ELR (cell line): ENCODE results near the gene MYOF.
"Not testable (repeated sequence)": the region's sequence is repeated elsewhere in the genome, so short reads cannot be mapped to it uniquely, and the experiment has no call there.

Source experiments
- DNase-seq: peaks from one replicate; pipeline ENCODE4 v3.0.0-alpha.2; 2015; ENCODE audit warnings: low read depth

The MYOF gene

GRCh38 chr10:93290661-93291354, 191.3 kb downstream of the MYOF start:
- no peak for DNase-seq

- DNase-seq = peak; percentile 90
Measured at GRCh38 chr10:93288679-93289634, 193.2 kb downstream of the MYOF start.

GRCh38 chr10:93287775-93288174, 194.4 kb downstream of the MYOF start:
- DNase-seq = no peak

GRCh38 chr10:93284246-93284645, 197.9 kb downstream of the MYOF start:
- not testable (repeated sequence) for DNase-seq

DNA sequence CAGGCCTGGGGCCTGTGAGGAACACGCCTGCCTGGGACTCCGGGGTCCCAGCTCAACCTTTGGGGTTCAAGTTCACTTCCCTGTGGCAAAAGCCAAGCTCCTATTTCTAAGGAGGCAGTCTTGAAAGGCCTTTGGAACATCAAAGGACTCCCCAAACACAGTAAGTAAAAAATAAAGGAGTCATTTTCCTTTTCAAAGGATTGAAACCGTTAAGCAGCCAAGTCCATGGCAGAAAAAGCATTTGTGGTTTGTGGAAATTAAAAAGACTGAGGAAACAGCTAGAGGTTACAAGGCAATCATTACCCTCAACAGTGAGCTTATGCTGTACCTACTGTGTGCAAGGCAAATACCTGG, 200.8 kb downstream of the MYOF start:
- DNase-seq = no peak

GRCh38 chr10:93280699-93281366, 201.3 kb downstream of the MYOF start:
- no peak for DNase-seq

GRCh38 chr10:93280121-93280698, 201.9 kb downstream of the MYOF start:
- DNase-seq = no peak

DNA sequence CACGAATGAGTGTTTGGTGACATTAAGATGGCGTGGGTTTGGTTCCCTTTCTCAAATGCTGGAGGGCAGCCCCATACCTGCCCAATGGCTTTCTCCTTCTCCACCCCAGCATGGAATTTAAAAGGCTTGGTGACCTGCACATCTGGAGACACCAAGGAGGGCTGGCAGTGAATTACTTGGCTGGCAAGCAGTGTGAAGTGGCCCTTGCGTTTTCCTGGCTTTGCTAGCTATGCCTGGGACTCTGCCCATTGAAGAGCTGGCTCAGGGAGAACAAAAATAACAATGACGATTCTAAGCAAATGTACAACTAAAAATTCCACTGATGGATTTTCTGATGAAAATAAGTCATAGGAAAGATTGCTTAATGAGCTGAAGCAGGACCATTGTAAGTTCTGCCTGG, 204.8 kb downstream of the MYOF start:
- DNase-seq = no peak

DNA sequence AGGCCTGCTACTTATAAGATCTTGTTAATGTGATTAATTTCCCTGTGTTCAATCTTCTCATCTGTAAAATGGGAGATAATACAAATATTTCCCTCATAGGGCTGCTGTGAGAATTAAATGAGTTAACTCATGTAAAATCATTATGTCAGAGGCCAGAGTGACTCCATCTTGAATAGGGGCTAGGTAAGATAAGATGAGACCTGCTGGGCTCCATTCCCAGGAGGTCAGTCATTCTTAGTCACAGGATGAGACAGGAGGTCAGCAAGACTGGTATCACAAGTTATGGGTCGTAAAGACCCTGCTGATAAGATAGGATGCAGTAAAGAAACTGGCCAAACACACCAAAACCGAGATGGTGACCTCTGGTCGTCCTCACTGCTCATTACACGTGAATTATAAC, 207.7 kb downstream of the MYOF start:
- DNase-seq = no peak

DNA sequence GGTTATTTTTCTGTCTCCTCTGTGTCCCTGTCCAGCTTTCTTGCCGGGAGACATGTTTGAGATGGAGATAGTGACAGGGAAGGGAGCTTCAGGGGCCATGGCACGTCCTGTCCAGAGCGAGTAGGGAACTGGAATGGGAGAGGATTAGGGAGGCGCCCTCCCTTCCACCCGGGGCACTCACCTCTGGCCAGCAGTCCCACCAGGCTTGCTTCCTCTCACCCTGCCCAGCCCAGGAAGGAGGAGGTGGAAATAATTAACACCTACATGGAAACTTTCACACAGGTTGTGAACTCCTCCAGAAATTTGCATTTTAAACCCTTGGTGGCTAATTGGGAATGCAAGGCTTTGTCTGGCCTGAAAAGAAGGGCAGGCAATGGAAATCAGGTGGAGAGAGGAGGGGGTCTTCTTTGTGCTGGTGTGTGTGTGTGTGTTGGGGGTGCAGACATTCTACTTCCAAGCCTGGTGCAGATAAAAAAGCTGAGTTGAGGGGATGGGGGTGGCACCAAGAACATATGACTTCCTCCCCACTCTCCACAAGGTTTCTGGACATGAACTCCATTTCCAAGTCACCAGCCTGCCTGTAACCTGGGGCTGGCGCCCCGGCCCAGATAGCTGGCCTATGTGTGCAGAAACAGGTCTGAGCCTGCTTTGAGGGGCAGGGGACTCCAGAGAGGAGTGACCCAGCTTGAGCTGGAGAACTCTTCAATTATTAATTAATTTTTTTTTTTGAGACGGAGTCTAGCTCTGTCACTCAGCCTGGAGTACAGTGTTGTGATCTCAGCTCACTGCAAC, 209.1 kb downstream of the MYOF start:
- DNase-seq = no peak

GRCh38 chr10:93271347-93271746, 210.8 kb downstream of the MYOF start:
- no peak for DNase-seq

- DNase-seq = no peak
Measured at GRCh38 chr10:93269281-93269680, 212.9 kb downstream of the MYOF start.

- DNase-seq = no peak
Measured at GRCh38 chr10:93268021-93268420, 214.1 kb downstream of the MYOF start.

GRCh38 chr10:93267521-93267920, 214.6 kb downstream of the MYOF start:
- no peak for DNase-seq

- no peak for DNase-seq
Measured at GRCh38 chr10:93266858-93267257, 215.3 kb downstream of the MYOF start.

DNA sequence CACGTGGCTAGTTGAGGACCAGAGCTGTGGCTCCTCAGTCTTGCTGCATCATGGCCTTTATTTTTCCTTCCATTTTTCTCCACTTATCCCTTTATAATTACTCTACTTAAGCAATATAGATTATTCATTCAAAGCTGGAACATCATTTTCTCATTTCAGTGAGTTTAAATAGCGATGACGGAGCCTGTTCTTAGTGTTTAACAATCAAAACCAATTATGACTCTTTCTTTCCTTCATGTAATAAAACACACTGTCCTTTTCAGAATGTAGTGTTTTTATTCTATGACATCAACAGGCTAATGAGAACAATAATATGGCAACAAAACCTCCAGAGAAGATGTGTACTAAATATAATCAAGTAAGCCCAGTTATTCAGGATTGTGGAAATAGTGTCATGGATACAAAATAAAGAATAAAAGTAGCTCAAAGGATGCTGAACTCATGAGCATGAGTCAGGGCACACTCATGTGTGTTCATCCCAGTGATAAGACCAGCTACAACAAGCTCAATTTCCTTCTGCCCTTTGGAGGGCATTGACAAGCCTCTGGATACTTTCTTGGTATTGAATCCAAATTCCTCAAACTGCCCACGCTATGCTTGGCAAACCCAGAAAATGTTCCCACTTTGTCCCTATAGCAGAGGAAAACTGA, 220.0 kb downstream of the MYOF start:
- DNase-seq = peak; percentile 55

DNA sequence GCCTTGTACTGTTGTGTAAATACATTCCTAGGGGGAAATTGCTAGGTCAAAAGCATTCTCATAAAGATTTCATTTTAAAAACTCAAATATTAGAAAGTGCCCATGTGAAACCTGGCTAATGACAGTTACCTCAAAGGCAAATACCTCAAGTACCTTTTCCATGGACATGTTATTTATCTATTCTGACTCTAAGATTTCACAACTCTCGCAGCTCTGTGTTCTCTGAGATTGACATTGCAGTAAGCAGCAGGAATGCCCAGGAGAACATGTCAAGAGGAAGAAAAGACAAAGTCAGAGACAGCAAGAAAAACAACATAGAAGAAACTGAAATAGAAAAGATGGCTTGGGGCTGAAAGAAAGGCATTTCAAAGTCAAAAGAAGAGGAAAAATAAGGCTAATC, 221.0 kb downstream of the MYOF start:
- no peak for DNase-seq

DNA sequence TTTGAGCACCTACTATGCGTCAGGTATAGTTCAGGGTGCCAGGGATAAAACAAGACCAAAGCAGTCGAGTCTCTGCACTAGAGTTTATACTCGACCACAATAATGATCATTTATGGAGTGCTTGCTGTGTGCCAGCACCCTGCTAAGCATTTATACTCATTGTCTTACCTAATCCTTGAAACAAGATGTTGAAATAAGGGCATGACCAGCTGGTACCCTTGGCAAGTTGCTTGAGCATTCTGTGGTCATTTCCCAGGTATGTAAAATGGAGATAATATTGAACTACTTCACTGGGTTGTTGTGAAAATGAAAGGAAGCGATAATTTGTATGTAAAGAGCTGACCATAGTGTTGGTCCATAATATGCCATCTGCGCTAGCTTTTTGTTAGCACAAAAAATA, 223.0 kb downstream of the MYOF start:
- DNase-seq = no peak
